SK-N-SH (cell line): ENCODE results near the gene TBCD. TPM values are rescaled to one million over a fixed set of nuclear protein-coding genes. Genes with fewer than 3 reads are reported as not detected.

Experiments used
- CTCF ChIA-PET: fragments of 300-600, 350-600 bp; formaldehyde crosslinking; extraction: SDS; loops from one replicate; lab custom pipeline; 2021; lab: Yijun Ruan, JAX
- POLR2A ChIA-PET: fragments of 350-600 bp; sonication (Branson Sonifier 250); formaldehyde crosslinking; extraction: SDS; loops from one replicate; lab custom pipeline; 2020; ENCODE audit warnings: antibody characterized with exemption, inconsistent platforms; lab: Yijun Ruan, JAX
- DNase-seq: peaks from one replicate; pipeline ENCODE4 v3.0.0; 2012
- H2AFZ ChIP-seq: fragments of 200-600 bp; sonication (generic); 2 replicates; pipeline ENCODE4 v1.8.1; 2016; ENCODE audit warnings: antibody characterized with exemption, mild to moderate bottlenecking, low read depth
- H3F3A ChIP-seq: fragments of 200-600 bp; sonication (generic); replicated peaks from 2 replicates; pipeline ENCODE3; 2016; ENCODE audit warnings: antibody characterized with exemption, mild to moderate bottlenecking; ENCODE audit not compliant: insufficient read depth
- H3K27ac ChIP-seq, 2 experiments: fragments of 200-500 bp in 1 of 2; fragments of 200-600 bp in 1 of 2; sonication (Bioruptor generic) in 1 of 2; sonication (generic), shearing (Covaris generic) in 1 of 2; 2 replicates each; pipeline versions ENCODE4 v1.5.1 to v1.6.1; 2014 to 2016; ENCODE audit warnings: low read depth in 2 of 2, inconsistent platforms in 1 of 2, low read length in 1 of 2, mild to moderate bottlenecking in 1 of 2, mixed read lengths in 1 of 2
- H3K27me3 ChIP-seq: fragments of 200-600 bp; sonication (generic), shearing (Covaris generic); 2 replicates; pipeline ENCODE4 v1.6.1; 2016; ENCODE audit warnings: mixed run types; ENCODE audit not compliant: insufficient read depth
- H3K36me3 ChIP-seq, 2 experiments: fragments of 200-500 bp in 1 of 2; fragments of 200-600 bp in 1 of 2; sonication (Bioruptor generic) in 1 of 2; sonication (generic) in 1 of 2; replicated peaks in 1 of 2; 2 replicates each; pipeline versions ENCODE3 to v1.5.1; 2014 to 2016; ENCODE audit warnings: low read length in 1 of 2, mild to moderate bottlenecking in 1 of 2; ENCODE audit not compliant: insufficient read depth in 2 of 2, control insufficient read depth in 1 of 2
- H3K4me1 ChIP-seq, 2 experiments: fragments of 200-500 bp in 1 of 2; fragments of 200-600 bp in 1 of 2; sonication (Bioruptor generic) in 1 of 2; sonication (generic), shearing (Covaris generic) in 1 of 2; 2 replicates each; pipeline versions ENCODE4 v1.5.1 to v1.6.1; 2014 to 2016; ENCODE audit warnings: low read depth in 1 of 2, low read length in 1 of 2, mixed run types in 1 of 2; ENCODE audit not compliant: insufficient read depth in 2 of 2, control insufficient read depth in 1 of 2
- H3K4me2 ChIP-seq: fragments of 200-600 bp; sonication (generic), shearing (Covaris generic); 2 replicates; pipeline ENCODE4 v1.6.1; 2017; ENCODE audit warnings: mixed run types
- H3K4me3 ChIP-seq, 2 experiments: fragments of 200-500 bp in 1 of 2; fragments of 200-600 bp in 1 of 2; sonication (Bioruptor generic) in 1 of 2; sonication (generic), shearing (Covaris generic) in 1 of 2; 2 replicates each; pipeline versions ENCODE4 v1.5.1 to v1.8.1; 2014 to 2016; ENCODE audit warnings: low read depth in 2 of 2, inconsistent platforms in 1 of 2, low read length in 1 of 2, mild to moderate bottlenecking in 1 of 2, mixed read lengths in 1 of 2, moderate library complexity in 1 of 2
- H3K79me2 ChIP-seq: fragments of 200-600 bp; sonication (generic); 2 replicates; pipeline ENCODE4 v1.8.1; 2017; ENCODE audit warnings: mild to moderate bottlenecking; ENCODE audit not compliant: insufficient read depth
- H3K9ac ChIP-seq: fragments of 200-600 bp; sonication (generic); 2 replicates; pipeline ENCODE4 v1.6.1; 2017; ENCODE audit warnings: mixed run types
- H3K9me2 ChIP-seq: fragments of 200-600 bp; sonication (generic); 2 replicates; pipeline ENCODE4 v1.6.1; 2017; ENCODE audit warnings: mixed run types
- H3K9me3 ChIP-seq: fragments of 200-600 bp; sonication (generic); 2 replicates; pipeline ENCODE4 v1.6.1; 2017; ENCODE audit warnings: mixed run types, mild to moderate bottlenecking, moderate library complexity
- H4K20me1 ChIP-seq: fragments of 200-600 bp; sonication (generic); 2 replicates; pipeline ENCODE4 v1.6.1; 2017; ENCODE audit warnings: mild to moderate bottlenecking, mixed run types; ENCODE audit not compliant: insufficient read depth
- ELF1 ChIP-seq: IDR thresholded peaks from 2 replicates; pipeline ENCODE4 v1.4.0; 2012
- EZH2phosphoT487 ChIP-seq: fragments of 200-600 bp; sonication (generic); IDR thresholded peaks from 2 replicates; pipeline ENCODE4 v1.6.1; 2017; ENCODE audit warnings: low read depth, mixed run types, mild to moderate bottlenecking, antibody characterized with exemption, moderate library complexity, borderline replicate concordance
- FOSL2 ChIP-seq: IDR thresholded peaks from 2 replicates; pipeline ENCODE4 v1.4.0; 2012; ENCODE audit warnings: low read depth, mild to moderate bottlenecking, moderate library complexity, borderline replicate concordance
- FOXJ3 ChIP-seq: sonication (generic); formaldehyde crosslinking; IDR thresholded peaks from 2 replicates; pipeline ENCODE4 v1.5.1; 2020; ENCODE audit warnings: mild to moderate bottlenecking, missing genetic modification reagents
- GABPA ChIP-seq: IDR thresholded peaks from 2 replicates; pipeline ENCODE4 v1.4.0; 2012; ENCODE audit warnings: low read depth, mild to moderate bottlenecking
- MAX ChIP-seq: IDR thresholded peaks from 2 replicates; pipeline ENCODE4 v1.4.0; 2012; ENCODE audit warnings: low read depth
- PBX3 ChIP-seq: IDR thresholded peaks from 2 replicates; pipeline ENCODE4; 2012
- POLR2AphosphoS5 ChIP-seq: IDR thresholded peaks from 2 replicates; pipeline ENCODE4 v1.6.1; 2012; ENCODE audit warnings: low read depth, low read length
- RCOR1 ChIP-seq: fragments of 150-350 bp; IDR thresholded peaks from 2 replicates; pipeline ENCODE4 v1.6.1; 2017; ENCODE audit warnings: antibody characterized with exemption, low read length
- REST ChIP-seq: IDR thresholded peaks from 2 replicates; pipeline ENCODE4 v1.6.1; 2012; ENCODE audit warnings: mild to moderate bottlenecking, low read depth, low read length, moderate library complexity
- RFX5 ChIP-seq: IDR thresholded peaks from 2 replicates; pipeline ENCODE4 v1.6.1; 2012; ENCODE audit warnings: mild to moderate bottlenecking, improper control_type of control experiment, low read length
- RXRA ChIP-seq: IDR thresholded peaks from 2 replicates; pipeline ENCODE4 v1.4.0; 2012; ENCODE audit warnings: low read depth, mild to moderate bottlenecking, borderline replicate concordance
- SMC3 ChIP-seq: IDR thresholded peaks from 2 replicates; pipeline ENCODE4 v1.6.1; 2012; ENCODE audit warnings: low read depth, low read length, improper control_type of control experiment
- USF2 ChIP-seq: fragments of 150-350 bp; IDR thresholded peaks from 2 replicates; pipeline ENCODE4 v1.6.1; 2017; ENCODE audit warnings: antibody characterized with exemption, low read length, low read depth, borderline replicate concordance
- WGBS: methylation state at CpG from one replicate; pipeline ENCODE4 v1.1.6; 2017; ENCODE audit warnings: low lambda C conversion rate; 5-methylcytosine and 5-hydroxymethylcytosine counted together
- polyA plus RNA-seq, 3 experiments: library from polyadenylated mRNA; depleted of rRNA; stranded (reverse); fragments of >200 nt; gene quantifications; 2 replicates each; pipeline ENCODE4 v1.2.3, GENCODE V29; 2012

The TBCD gene
- polyA plus RNA-seq, 1 of the 3 experiments (the other 2 are of a cell fraction): 107 TPM

- H3K4me3 ChIP-seq: no peak overlapping the region
- no peak for TF ChIP-seq GABPA
- no peak for TF ChIP-seq ELF1
- no peak for TF ChIP-seq FOSL2
- no peak for TF ChIP-seq RXRA
- no peak for TF ChIP-seq MAX
- TF ChIP-seq POLR2AphosphoS5: no peak
- no peak for TF ChIP-seq PBX3
- no peak for TF ChIP-seq FOXJ3 (CRISPR knock-in tag)
- no peak for TF ChIP-seq RFX5
- no peak for TF ChIP-seq SMC3
- no peak for TF ChIP-seq RCOR1
- TF ChIP-seq REST: no peak
- H3K36me3 ChIP-seq: peaks cover 17 to 50% of the 10 kb centered on the region in 2 experiments
- no peak overlapping the region for H3K27ac ChIP-seq
- H3F3A ChIP-seq: no peaks in the 10 kb centered on the region
- no peaks in the 10 kb centered on the region for H3K27me3 ChIP-seq
- H3K79me2 ChIP-seq: no peaks in the 10 kb centered on the region
- no peak for DNase-seq
- H2AFZ ChIP-seq: no peak overlapping the region
- H4K20me1 ChIP-seq: no peaks in the 10 kb centered on the region
- ChIA-PET CTCF (interaction anchor here (0.9 to 5.1 kb wide), 6 partner anchors 7 to 264 kb away, joined by 3 to 30 read pairs (median 4); no protein-coding TSS in a partner anchor), POLR2A (no interaction called here)
- 96% methylated on average over 18 of the region's 18 CpGs for WGBS
- no peaks in the 10 kb centered on the region for H3K4me1 ChIP-seq
- H3K9ac ChIP-seq: no peak overlapping the region
- H3K4me2 ChIP-seq: no peak overlapping the region
- no peaks in the 10 kb centered on the region for H3K9me2 ChIP-seq
- H3K9me3 ChIP-seq: no peaks in the 10 kb centered on the region
Observed at GRCh38 chr17:82925336-82925735, 173.5 kb downstream of the TBCD start.

- Histone ChIP-seq H3F3A (no peaks in the 10 kb centered on the region), H2AFZ (no peak overlapping the region), H3K9me2 (no peaks in the 10 kb centered on the region), H3K36me3 (peaks cover 24 to 58% of the 10 kb centered on the region in 2 experiments), H3K4me1 (no peaks in the 10 kb centered on the region), H3K4me2 (no peak overlapping the region), H3K79me2 (no peaks in the 10 kb centered on the region), H4K20me1 (no peaks in the 10 kb centered on the region), H3K27me3 (no peaks in the 10 kb centered on the region), H3K4me3 (no peak overlapping the region), H3K9me3 (no peaks in the 10 kb centered on the region), H3K9ac (no peak overlapping the region), H3K27ac (no peak overlapping the region)
- DNase-seq: no peak
- POLR2A ChIA-PET: no interaction called here
- CTCF ChIA-PET: interaction anchor here (2.8 to 5.1 kb wide), 2 partner anchors 12 to 145 kb away, joined by 8 to 30 read pairs; no protein-coding TSS in a partner anchor
- 91% methylated on average over 8 of the region's 12 CpGs for WGBS
- TF ChIP-seq SMC3: no peak
- TF ChIP-seq FOSL2: no peak
- TF ChIP-seq RXRA: no peak
- TF ChIP-seq EZH2phosphoT487: no peak
- no peak for TF ChIP-seq USF2
- no peak for TF ChIP-seq ELF1
Observed at GRCh38 chr17:82926081-82926480, 174.2 kb downstream of the TBCD start.
